SH-SY5Y (cell line): Measurements from ENCODE around the gene CARD11.
A peak's percentile ranks its signal among the peaks of the same experiment; 100 is the strongest.

Experiments
- GATA2 ChIP-seq: IDR thresholded peaks from 2 replicates; pipeline ENCODE4 v1.6.1; 2011; ENCODE audit warnings: mild to moderate bottlenecking, low read depth, low read length
- GATA3 ChIP-seq: IDR thresholded peaks from 2 replicates; pipeline ENCODE4 v1.6.1; 2011; ENCODE audit warnings: low read depth, mild to moderate bottlenecking, low read length, moderate library complexity

- TF ChIP-seq GATA2 (peak; percentile 42; the same call in 1 of the 2 replicates), GATA3 (no peak)
Measured at GRCh38 chr7:2860627-2861133, 183.0 kb downstream of the CARD11 start.
